ENCODE data around the gene HIPK2. TPM values are rescaled to one million over a fixed set of nuclear protein-coding genes. Genes with fewer than 3 reads are reported as not detected.

The HIPK2 gene
- total and polyA plus RNA-seq, 10 of the 15 experiments (the other 5 are each of a cell fraction or from before 2014, with no cell fraction given) = 1.7 to 39.0 (median 9.4) TPM

DNA sequence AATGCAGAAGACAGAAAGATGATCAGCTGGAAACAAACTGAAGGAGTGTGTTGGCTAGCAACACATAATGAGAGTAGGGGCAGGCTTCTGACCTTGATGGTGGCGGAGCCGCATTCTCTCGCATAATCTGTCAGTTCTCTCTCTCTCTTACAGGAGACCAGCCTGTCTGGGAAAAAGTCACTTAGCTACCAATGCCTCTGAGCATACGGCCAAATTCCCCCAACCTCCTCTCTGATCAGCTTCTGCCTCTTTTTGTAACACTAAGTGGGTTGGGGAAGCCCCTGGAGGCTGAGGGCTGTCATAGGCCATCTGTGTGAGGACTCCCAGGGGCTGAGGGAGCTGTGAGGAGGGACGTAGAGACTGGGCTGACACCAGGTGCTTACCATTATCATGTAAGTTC is 104.6 kb downstream of the HIPK2 start (continued):
- TF ChIP-seq, protein P1, sequence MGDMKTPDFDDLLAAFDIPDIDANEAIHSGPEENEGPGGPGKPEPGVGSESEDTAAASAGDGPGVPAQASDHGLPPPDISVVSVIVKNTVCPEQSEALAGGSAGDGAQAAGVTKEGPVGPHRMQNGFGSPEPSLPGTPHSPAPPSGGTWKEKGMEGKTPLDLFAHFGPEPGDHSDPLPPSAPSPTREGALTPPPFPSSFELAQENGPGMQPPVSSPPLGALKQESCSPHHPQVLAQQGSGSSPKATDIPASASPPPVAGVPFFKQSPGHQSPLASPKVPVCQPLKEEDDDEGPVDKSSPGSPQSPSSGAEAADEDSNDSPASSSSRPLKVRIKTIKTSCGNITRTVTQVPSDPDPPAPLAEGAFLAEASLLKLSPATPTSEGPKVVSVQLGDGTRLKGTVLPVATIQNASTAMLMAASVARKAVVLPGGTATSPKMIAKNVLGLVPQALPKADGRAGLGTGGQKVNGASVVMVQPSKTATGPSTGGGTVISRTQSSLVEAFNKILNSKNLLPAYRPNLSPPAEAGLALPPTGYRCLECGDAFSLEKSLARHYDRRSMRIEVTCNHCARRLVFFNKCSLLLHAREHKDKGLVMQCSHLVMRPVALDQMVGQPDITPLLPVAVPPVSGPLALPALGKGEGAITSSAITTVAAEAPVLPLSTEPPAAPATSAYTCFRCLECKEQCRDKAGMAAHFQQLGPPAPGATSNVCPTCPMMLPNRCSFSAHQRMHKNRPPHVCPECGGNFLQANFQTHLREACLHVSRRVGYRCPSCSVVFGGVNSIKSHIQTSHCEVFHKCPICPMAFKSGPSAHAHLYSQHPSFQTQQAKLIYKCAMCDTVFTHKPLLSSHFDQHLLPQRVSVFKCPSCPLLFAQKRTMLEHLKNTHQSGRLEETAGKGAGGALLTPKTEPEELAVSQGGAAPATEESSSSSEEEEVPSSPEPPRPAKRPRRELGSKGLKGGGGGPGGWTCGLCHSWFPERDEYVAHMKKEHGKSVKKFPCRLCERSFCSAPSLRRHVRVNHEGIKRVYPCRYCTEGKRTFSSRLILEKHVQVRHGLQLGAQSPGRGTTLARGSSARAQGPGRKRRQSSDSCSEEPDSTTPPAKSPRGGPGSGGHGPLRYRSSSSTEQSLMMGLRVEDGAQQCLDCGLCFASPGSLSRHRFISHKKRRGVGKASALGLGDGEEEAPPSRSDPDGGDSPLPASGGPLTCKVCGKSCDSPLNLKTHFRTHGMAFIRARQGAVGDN (IDR thresholded peaks at IDR 0.05) = no peak
- TF ChIP-seq ATF7 (IDR thresholded peaks at IDR 0.05; ENCODE audit: low read depth) = no peak
- TF ChIP-seq, protein P2, sequence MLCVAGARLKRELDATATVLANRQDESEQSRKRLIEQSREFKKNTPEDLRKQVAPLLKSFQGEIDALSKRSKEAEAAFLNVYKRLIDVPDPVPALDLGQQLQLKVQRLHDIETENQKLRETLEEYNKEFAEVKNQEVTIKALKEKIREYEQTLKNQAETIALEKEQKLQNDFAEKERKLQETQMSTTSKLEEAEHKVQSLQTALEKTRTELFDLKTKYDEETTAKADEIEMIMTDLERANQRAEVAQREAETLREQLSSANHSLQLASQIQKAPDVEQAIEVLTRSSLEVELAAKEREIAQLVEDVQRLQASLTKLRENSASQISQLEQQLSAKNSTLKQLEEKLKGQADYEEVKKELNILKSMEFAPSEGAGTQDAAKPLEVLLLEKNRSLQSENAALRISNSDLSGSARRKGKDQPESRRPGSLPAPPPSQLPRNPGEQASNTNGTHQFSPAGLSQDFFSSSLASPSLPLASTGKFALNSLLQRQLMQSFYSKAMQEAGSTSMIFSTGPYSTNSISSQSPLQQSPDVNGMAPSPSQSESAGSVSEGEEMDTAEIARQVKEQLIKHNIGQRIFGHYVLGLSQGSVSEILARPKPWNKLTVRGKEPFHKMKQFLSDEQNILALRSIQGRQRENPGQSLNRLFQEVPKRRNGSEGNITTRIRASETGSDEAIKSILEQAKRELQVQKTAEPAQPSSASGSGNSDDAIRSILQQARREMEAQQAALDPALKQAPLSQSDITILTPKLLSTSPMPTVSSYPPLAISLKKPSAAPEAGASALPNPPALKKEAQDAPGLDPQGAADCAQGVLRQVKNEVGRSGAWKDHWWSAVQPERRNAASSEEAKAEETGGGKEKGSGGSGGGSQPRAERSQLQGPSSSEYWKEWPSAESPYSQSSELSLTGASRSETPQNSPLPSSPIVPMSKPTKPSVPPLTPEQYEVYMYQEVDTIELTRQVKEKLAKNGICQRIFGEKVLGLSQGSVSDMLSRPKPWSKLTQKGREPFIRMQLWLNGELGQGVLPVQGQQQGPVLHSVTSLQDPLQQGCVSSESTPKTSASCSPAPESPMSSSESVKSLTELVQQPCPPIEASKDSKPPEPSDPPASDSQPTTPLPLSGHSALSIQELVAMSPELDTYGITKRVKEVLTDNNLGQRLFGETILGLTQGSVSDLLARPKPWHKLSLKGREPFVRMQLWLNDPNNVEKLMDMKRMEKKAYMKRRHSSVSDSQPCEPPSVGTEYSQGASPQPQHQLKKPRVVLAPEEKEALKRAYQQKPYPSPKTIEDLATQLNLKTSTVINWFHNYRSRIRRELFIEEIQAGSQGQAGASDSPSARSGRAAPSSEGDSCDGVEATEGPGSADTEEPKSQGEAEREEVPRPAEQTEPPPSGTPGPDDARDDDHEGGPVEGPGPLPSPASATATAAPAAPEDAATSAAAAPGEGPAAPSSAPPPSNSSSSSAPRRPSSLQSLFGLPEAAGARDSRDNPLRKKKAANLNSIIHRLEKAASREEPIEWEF (IDR thresholded peaks at IDR 0.05; ENCODE audit: insufficient replicate concordance, low read depth, low read length) = peak; percentile 80
- TF ChIP-seq CREM (IDR thresholded peaks at IDR 0.05; ENCODE audit: low read depth) = peak; percentile 67; the same call in 1 of the 2 replicates
- TF ChIP-seq, protein P3, sequence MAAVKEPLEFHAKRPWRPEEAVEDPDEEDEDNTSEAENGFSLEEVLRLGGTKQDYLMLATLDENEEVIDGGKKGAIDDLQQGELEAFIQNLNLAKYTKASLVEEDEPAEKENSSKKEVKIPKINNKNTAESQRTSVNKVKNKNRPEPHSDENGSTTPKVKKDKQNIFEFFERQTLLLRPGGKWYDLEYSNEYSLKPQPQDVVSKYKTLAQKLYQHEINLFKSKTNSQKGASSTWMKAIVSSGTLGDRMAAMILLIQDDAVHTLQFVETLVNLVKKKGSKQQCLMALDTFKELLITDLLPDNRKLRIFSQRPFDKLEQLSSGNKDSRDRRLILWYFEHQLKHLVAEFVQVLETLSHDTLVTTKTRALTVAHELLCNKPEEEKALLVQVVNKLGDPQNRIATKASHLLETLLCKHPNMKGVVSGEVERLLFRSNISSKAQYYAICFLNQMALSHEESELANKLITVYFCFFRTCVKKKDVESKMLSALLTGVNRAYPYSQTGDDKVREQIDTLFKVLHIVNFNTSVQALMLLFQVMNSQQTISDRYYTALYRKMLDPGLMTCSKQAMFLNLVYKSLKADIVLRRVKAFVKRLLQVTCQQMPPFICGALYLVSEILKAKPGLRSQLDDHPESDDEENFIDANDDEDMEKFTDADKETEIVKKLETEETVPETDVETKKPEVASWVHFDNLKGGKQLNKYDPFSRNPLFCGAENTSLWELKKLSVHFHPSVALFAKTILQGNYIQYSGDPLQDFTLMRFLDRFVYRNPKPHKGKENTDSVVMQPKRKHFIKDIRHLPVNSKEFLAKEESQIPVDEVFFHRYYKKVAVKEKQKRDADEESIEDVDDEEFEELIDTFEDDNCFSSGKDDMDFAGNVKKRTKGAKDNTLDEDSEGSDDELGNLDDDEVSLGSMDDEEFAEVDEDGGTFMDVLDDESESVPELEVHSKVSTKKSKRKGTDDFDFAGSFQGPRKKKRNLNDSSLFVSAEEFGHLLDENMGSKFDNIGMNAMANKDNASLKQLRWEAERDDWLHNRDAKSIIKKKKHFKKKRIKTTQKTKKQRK (IDR thresholded peaks at IDR 0.05; ENCODE audit: low read depth, low read length) = 0 out of 2 replicates have a peak, but pooled peaks have one; percentile 24
- TF ChIP-seq, protein P4, sequence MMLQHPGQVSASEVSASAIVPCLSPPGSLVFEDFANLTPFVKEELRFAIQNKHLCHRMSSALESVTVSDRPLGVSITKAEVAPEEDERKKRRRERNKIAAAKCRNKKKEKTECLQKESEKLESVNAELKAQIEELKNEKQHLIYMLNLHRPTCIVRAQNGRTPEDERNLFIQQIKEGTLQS (IDR thresholded peaks at IDR 0.05; ENCODE audit: borderline replicate concordance, extremely low read depth, low read depth, low read length) = no peak
- peak; percentile 76; the same call in 1 of the 2 replicates for TF ChIP-seq NBN (IDR thresholded peaks at IDR 0.05)
- TF ChIP-seq POLR2AphosphoS2 (IDR thresholded peaks at IDR 0.05; ENCODE audit: low read depth, low read length) = no peak
- TF ChIP-seq, protein P5, sequence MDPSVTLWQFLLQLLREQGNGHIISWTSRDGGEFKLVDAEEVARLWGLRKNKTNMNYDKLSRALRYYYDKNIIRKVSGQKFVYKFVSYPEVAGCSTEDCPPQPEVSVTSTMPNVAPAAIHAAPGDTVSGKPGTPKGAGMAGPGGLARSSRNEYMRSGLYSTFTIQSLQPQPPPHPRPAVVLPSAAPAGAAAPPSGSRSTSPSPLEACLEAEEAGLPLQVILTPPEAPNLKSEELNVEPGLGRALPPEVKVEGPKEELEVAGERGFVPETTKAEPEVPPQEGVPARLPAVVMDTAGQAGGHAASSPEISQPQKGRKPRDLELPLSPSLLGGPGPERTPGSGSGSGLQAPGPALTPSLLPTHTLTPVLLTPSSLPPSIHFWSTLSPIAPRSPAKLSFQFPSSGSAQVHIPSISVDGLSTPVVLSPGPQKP (IDR thresholded peaks at IDR 0.05; ENCODE audit: low read depth, low read length) = no peak
- TF ChIP-seq EP300 (IDR thresholded peaks at IDR 0.05; ENCODE audit: borderline replicate concordance in 1 of 2, control insufficient read depth in 1 of 2, low read depth in 2 of 2, low read length in 2 of 2) = peak in 1 of 2 experiments; percentile 56; a peak in 2 of 4 replicates
- no peak for TF ChIP-seq BMI1 (IDR thresholded peaks at IDR 0.05; ENCODE audit: borderline replicate concordance)
- peak; percentile 32; the same call in 1 of the 2 replicates for TF ChIP-seq RAD21 (IDR thresholded peaks at IDR 0.05; ENCODE audit: insufficient read depth, low read depth, low read length)
- TF ChIP-seq, protein P6, sequence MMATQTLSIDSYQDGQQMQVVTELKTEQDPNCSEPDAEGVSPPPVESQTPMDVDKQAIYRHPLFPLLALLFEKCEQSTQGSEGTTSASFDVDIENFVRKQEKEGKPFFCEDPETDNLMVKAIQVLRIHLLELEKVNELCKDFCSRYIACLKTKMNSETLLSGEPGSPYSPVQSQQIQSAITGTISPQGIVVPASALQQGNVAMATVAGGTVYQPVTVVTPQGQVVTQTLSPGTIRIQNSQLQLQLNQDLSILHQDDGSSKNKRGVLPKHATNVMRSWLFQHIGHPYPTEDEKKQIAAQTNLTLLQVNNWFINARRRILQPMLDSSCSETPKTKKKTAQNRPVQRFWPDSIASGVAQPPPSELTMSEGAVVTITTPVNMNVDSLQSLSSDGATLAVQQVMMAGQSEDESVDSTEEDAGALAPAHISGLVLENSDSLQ (IDR thresholded peaks at IDR 0.05) = peak; percentile 74

Data from GM12878 (cell line).